Measurements from ENCODE around the gene SENP5. TPM values are rescaled to one million over a fixed set of nuclear protein-coding genes. Genes with fewer than 3 reads are reported as not detected.

Gene SENP5
- total RNA-seq, 1 donor from 2014 or later, result 46.1 TPM

DNA sequence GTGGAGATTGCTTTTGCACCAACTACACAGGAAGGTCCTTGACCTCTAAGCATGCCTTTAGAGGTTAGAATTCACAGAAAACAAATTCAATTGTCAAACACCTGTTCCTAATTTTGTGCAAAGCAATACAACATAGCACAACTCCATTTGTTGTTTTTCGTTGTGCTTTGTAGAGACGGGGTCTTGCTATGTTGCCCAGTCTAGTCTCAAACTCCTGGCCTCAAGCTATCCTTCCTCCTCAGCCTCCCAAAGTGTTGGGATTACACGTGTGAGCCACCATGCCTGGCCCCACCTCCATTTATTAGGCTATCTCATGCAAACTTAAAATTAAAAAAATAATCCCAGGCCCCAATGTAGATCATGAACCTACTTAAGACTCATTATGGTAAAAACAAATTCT lies 68.6 kb downstream of the SENP5 start:
- H3K9ac ChIP-seq, result no peak overlapping the region
- no peak overlapping the region for H3K4me3 ChIP-seq
- peaks cover 5% of the 10 kb centered on the region for H4K20me1 ChIP-seq (ENCODE audit: low read depth)
- no peak overlapping the region for H3K27ac ChIP-seq
- peaks cover 28% of the 10 kb centered on the region for H3K79me2 ChIP-seq (ENCODE audit: low read depth)
- peaks cover 19% of the 10 kb centered on the region for H3K36me3 ChIP-seq
- H3K36me3 Mint-ChIP-seq, result peaks cover 26% of the 10 kb centered on the region
- no peak overlapping the region for H3K4me2 ChIP-seq
- TF ChIP-seq, protein P1, sequence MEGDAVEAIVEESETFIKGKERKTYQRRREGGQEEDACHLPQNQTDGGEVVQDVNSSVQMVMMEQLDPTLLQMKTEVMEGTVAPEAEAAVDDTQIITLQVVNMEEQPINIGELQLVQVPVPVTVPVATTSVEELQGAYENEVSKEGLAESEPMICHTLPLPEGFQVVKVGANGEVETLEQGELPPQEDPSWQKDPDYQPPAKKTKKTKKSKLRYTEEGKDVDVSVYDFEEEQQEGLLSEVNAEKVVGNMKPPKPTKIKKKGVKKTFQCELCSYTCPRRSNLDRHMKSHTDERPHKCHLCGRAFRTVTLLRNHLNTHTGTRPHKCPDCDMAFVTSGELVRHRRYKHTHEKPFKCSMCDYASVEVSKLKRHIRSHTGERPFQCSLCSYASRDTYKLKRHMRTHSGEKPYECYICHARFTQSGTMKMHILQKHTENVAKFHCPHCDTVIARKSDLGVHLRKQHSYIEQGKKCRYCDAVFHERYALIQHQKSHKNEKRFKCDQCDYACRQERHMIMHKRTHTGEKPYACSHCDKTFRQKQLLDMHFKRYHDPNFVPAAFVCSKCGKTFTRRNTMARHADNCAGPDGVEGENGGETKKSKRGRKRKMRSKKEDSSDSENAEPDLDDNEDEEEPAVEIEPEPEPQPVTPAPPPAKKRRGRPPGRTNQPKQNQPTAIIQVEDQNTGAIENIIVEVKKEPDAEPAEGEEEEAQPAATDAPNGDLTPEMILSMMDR (IDR thresholded peaks at IDR 0.05), result no peak
- TF ChIP-seq EZH2phosphoT487 (IDR thresholded peaks at IDR 0.05) (no peak), EZH2 (IDR thresholded peaks at IDR 0.05) (no peak)
- no peaks in the 10 kb centered on the region for H3K27me3 ChIP-seq
- H3K27me3 Mint-ChIP-seq (ENCODE audit: insufficient read depth, low read depth), result no peaks in the 10 kb centered on the region
- no peak overlapping the region for H3K27ac Mint-ChIP-seq
- peaks cover 30% of the 10 kb centered on the region for H3F3A ChIP-seq (ENCODE audit: low read depth)
- H3K4me1 ChIP-seq, result peaks cover 8% of the 10 kb centered on the region
- H3K9me3 Mint-ChIP-seq, result no peaks in the 10 kb centered on the region
- H3K4me1 Mint-ChIP-seq, result peaks cover 8% of the 10 kb centered on the region
- no peak overlapping the region for H3K4me3 Mint-ChIP-seq
- H3K9me3 ChIP-seq (ENCODE audit: low read depth), result no peaks in the 10 kb centered on the region
- no peak overlapping the region for H2AFZ ChIP-seq (replicated peaks)
- no peak for DNase-seq (ENCODE audit: low spot score)

DNA sequence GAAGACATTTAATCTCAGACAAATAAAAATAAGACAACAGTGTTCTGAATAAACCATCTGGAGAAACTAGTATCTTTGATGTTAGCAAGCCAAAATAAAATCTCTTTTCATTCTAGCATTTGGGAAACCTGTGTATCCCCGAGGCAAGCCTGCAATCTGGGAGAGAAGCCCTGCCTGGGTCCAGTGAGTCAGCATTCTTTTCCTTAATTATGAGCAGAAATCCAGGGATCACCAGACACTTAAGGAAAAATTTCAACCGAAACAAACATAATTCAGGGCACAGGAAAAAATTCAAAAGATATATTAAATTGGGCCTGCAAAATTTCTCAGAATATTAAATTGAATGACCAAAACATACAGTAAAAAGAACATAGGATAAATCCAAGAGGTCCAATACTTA lies 70.4 kb downstream of the SENP5 start:
- Histone ChIP-seq H3F3A (ENCODE audit: low read depth) (peaks cover 39% of the 10 kb centered on the region), H3K79me2 (ENCODE audit: low read depth) (peaks cover 40% of the 10 kb centered on the region), H3K4me2 (no peak overlapping the region), H3K4me3 (no peak overlapping the region), H3K9ac (no peak overlapping the region), H3K36me3 (peaks cover 19% of the 10 kb centered on the region), H3K9me3 (ENCODE audit: low read depth) (no peaks in the 10 kb centered on the region), H3K27ac (no peak overlapping the region), H3K4me1 (peaks cover 8% of the 10 kb centered on the region), H2AFZ (replicated peaks) (no peak overlapping the region), H3K27me3 (no peaks in the 10 kb centered on the region), H4K20me1 (ENCODE audit: low read depth) (peaks cover 9% of the 10 kb centered on the region)
- TF ChIP-seq, protein P1 (IDR thresholded peaks at IDR 0.05), result no peak
- TF ChIP-seq EZH2 (IDR thresholded peaks at IDR 0.05) (no peak), EZH2phosphoT487 (IDR thresholded peaks at IDR 0.05) (no peak)
- Mint-ChIP-seq H3K27me3 (ENCODE audit: insufficient read depth, low read depth) (peaks cover 3% of the 10 kb centered on the region), H3K36me3 (peaks cover 18% of the 10 kb centered on the region), H3K27ac (no peak overlapping the region), H3K9me3 (no peaks in the 10 kb centered on the region), H3K4me1 (peaks cover 15% of the 10 kb centered on the region), H3K4me3 (no peak overlapping the region)
- DNase-seq (ENCODE audit: low spot score), result no peak

DNA sequence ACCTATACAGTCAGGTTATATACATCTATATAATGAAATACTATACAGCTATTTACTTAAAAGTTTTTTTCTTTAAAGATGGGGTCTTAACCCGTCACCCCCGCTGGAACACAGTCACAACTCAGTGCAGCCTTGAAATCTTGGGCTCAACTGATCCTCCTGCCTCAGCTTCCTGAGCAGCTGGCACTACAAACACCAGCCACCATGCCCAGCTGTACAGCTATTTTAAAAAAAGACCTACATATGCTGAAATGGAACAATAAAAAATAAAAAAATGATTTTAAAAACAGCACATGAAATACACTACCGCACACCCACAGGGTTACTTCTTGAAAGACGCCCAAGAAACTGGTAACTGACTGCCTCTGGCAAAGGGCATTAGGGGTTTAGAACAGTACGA lies 70.9 kb downstream of the SENP5 start:
- peaks cover 19% of the 10 kb centered on the region for H3K36me3 ChIP-seq
- H3K9ac ChIP-seq, result no peak overlapping the region
- DNase-seq (ENCODE audit: low spot score), result no peak
- peaks cover 13% of the 10 kb centered on the region for H4K20me1 ChIP-seq (ENCODE audit: low read depth)
- no peaks in the 10 kb centered on the region for H3K27me3 ChIP-seq
- H3K9me3 ChIP-seq (ENCODE audit: low read depth), result no peaks in the 10 kb centered on the region
- H3K27ac ChIP-seq, result no peak overlapping the region
- H3K4me3 ChIP-seq, result no peak overlapping the region
- peaks cover 11% of the 10 kb centered on the region for H3K4me1 ChIP-seq
- Mint-ChIP-seq H3K27me3 (ENCODE audit: insufficient read depth, low read depth) (peaks cover 3% of the 10 kb centered on the region), H3K4me3 (no peak overlapping the region), H3K4me1 (peaks cover 19% of the 10 kb centered on the region), H3K9me3 (no peaks in the 10 kb centered on the region), H3K36me3 (peaks cover 16% of the 10 kb centered on the region), H3K27ac (no peak overlapping the region)
- peaks cover 39% of the 10 kb centered on the region for H3F3A ChIP-seq (ENCODE audit: low read depth)
- no peak overlapping the region for H2AFZ ChIP-seq (replicated peaks)
- no peak overlapping the region for H3K4me2 ChIP-seq
- TF ChIP-seq EZH2 (IDR thresholded peaks at IDR 0.05), result no peak
- no peak for TF ChIP-seq EZH2phosphoT487 (IDR thresholded peaks at IDR 0.05)
- TF ChIP-seq, protein P1 (IDR thresholded peaks at IDR 0.05), result no peak
- peaks cover 44% of the 10 kb centered on the region for H3K79me2 ChIP-seq (ENCODE audit: low read depth)
